ENCODE results near the gene ERVMER34-1.

DNA sequence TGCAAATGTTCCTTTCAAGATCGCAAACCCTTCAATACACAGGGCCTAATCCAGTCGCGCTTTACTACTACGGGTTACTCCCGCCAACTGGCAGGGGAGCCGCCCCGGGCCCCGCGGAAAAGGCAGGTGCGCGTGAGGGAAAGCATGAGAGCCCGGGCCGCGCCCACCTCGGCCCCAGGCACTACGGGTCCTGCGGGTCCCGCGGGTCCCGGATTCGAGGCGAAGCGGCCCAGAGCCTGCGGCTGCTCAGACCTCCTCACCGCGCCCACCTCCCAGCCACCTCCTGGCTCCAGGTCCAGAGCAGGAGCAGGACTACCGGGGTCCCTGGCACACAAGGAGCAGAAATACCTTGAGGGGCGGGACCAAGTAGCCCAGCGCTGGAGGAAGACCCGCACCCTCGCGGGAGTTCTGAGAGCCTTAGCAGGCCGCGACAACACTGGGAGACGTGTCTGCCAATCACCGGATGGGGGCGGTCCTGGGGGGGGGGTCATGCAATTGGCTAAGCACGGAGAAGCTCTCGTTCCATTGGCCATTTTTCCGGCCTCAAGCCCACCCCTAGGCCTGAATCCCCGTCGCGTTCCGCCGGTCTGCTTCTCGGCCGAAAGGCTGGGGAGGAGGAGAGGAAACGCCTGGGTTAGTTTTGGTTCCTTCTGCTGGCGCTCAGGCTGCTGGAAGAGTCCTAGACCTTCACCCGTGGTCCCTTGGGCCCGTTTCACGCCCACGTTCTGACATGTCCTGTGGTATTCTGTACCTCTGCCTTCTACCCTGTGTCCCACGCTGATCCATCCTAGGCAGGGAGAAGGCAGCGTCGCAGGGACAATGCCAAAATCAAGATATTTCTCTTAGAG, 29.0 kb downstream of the ERVMER34-1 start:
- TF ChIP-seq, protein P1, sequence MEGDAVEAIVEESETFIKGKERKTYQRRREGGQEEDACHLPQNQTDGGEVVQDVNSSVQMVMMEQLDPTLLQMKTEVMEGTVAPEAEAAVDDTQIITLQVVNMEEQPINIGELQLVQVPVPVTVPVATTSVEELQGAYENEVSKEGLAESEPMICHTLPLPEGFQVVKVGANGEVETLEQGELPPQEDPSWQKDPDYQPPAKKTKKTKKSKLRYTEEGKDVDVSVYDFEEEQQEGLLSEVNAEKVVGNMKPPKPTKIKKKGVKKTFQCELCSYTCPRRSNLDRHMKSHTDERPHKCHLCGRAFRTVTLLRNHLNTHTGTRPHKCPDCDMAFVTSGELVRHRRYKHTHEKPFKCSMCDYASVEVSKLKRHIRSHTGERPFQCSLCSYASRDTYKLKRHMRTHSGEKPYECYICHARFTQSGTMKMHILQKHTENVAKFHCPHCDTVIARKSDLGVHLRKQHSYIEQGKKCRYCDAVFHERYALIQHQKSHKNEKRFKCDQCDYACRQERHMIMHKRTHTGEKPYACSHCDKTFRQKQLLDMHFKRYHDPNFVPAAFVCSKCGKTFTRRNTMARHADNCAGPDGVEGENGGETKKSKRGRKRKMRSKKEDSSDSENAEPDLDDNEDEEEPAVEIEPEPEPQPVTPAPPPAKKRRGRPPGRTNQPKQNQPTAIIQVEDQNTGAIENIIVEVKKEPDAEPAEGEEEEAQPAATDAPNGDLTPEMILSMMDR (IDR thresholded peaks at IDR 0.05): peak in 1 of 7 experiments; percentile 22
- TF ChIP-seq POLR2A (IDR thresholded peaks at IDR 0.05): peak in 1 of 4 donors; percentile 32
- peak in 2 of 3 donors; percentile 88 to 89 for TF ChIP-seq POLR2AphosphoS5 (IDR thresholded peaks at IDR 0.05)
- no peak for TF ChIP-seq EP300 (IDR thresholded peaks at IDR 0.05)
